Activated naive CD8-positive, alpha-beta T cell treated with anti-CD3 and anti-CD28 coated beads, Interleukin-2, amount 50 U/mL, for 24 hours (primary cell): Measurements from ENCODE around the gene ITIH4.

ENCODE experiments used
- ATAC-seq: fragments of 150-1000 bp; cut with Tn5 transposase; one replicate; pipeline ENCODE4 v1.10.0; 2021
- DNase-seq: peaks from one replicate; pipeline ENCODE4 v3.0.0; 2021
- H3K27ac Mint-ChIP-seq: one replicate; pipeline ENCODE4 v1.8.0; 2021; ENCODE audit warnings: mild to moderate bottlenecking, mixed read lengths
- H3K27me3 Mint-ChIP-seq: one replicate; pipeline ENCODE4 v1.8.0; 2021; ENCODE audit warnings: mixed read lengths
- H3K36me3 Mint-ChIP-seq: one replicate; pipeline ENCODE4 v1.8.0; 2021; ENCODE audit warnings: low read depth, mixed read lengths
- H3K4me1 Mint-ChIP-seq: one replicate; pipeline ENCODE4 v1.8.0; 2021; ENCODE audit warnings: mixed read lengths
- H3K4me3 Mint-ChIP-seq: one replicate; pipeline ENCODE4 v1.8.0; 2021; ENCODE audit warnings: mild to moderate bottlenecking, moderate library complexity, mixed read lengths
- H3K9me3 Mint-ChIP-seq: one replicate; pipeline ENCODE4 v1.8.0; 2021; ENCODE audit warnings: mixed read lengths

Gene ITIH4

GRCh38 chr3:52843881-52844280 lies 13.4 kb upstream of the ITIH4 start:
- H3K36me3 Mint-ChIP-seq, result peaks cover 7% of the 10 kb centered on the region
- no peak overlapping the region for H3K4me3 Mint-ChIP-seq
- DNase-seq, result no peak
- H3K27ac Mint-ChIP-seq, result no peak overlapping the region
- no peaks in the 10 kb centered on the region for H3K27me3 Mint-ChIP-seq
- no peaks in the 10 kb centered on the region for H3K9me3 Mint-ChIP-seq
- peaks cover 5% of the 10 kb centered on the region for H3K4me1 Mint-ChIP-seq
- ATAC-seq, result no peak

DNA sequence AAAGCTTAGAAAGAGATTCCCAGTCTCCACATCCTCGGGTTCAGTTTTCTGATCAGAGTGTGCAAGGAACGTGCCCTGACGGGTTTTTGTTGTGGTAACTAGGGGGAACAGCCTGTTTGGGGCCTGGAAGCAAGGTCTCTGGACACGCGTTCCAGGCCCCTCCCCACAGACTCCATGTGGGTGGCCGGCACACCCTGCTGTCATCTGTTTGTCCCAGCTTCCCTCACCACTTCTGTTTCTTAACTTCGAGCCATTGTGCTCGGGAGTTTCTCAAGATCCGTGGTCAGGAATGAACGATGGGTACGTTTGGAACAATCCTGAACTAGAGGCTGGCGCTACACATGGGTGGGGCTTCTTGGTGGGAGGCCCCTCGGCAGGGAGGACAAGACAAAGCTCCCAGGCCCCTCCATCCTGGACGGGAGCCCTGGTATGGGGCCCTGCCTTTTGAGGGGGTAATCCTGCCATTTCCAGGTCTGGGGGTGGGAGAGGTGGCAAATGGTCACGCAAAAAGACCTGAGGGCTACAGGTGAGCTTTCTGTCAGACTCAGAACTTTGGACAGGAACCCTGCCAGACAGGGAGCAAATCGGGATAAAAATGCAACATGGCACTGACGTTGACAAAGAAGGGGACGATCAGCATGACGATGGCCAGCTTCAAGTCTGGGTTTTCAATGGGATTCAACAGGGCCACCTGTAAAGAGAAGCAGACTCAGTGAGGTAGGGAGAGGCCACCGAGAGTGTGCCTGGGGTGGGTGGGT lies 12.8 kb upstream of the ITIH4 start:
- no peaks in the 10 kb centered on the region for H3K9me3 Mint-ChIP-seq
- peaks cover 7% of the 10 kb centered on the region for H3K36me3 Mint-ChIP-seq
- no peak for ATAC-seq
- H3K4me3 Mint-ChIP-seq, result no peak overlapping the region
- peaks cover 10% of the 10 kb centered on the region for H3K4me1 Mint-ChIP-seq
- no peak for DNase-seq
- H3K27me3 Mint-ChIP-seq, result no peaks in the 10 kb centered on the region
- H3K27ac Mint-ChIP-seq, result no peak overlapping the region

DNA sequence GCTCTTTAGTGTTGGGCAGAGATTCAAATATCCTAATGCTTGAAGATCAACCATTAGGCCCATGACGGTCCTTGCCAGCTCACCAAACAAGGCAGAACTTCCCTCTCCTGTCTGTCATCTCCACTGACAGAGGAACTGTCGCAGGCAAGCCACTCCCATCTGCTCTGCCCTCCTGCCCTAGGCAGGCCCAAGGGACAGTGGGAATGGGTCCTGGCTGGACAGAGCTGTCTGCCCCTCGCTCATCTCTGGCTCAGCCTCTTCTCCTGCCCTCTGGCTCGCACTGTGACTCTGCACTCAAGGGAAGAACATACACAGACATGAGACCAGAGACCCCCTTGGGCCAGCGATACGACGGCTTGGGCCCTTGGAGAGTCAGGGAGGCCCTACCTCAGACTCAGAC lies 12.0 kb upstream of the ITIH4 start:
- Mint-ChIP-seq H3K4me3 (no peak overlapping the region), H3K27me3 (no peaks in the 10 kb centered on the region), H3K36me3 (peaks cover 7% of the 10 kb centered on the region), H3K4me1 (peaks cover 13% of the 10 kb centered on the region), H3K9me3 (no peaks in the 10 kb centered on the region), H3K27ac (no peak overlapping the region)
- no peak for ATAC-seq
- no peak for DNase-seq

- H3K9me3 Mint-ChIP-seq, result no peaks in the 10 kb centered on the region
- no peak overlapping the region for H3K27ac Mint-ChIP-seq
- DNase-seq (no peak), ATAC-seq (no peak)
- H3K4me1 Mint-ChIP-seq, result peaks cover 13% of the 10 kb centered on the region
- no peak overlapping the region for H3K4me3 Mint-ChIP-seq
- H3K27me3 Mint-ChIP-seq, result no peaks in the 10 kb centered on the region
- peaks cover 7% of the 10 kb centered on the region for H3K36me3 Mint-ChIP-seq
These were observed 11.5 kb upstream of the ITIH4 start for GRCh38 chr3:52841981-52842340.

GRCh38 chr3:52841211-52841980 lies 10.9 kb upstream of the ITIH4 start:
- Mint-ChIP-seq H3K9me3 (no peaks in the 10 kb centered on the region), H3K27ac (no peak overlapping the region), H3K4me3 (no peak overlapping the region), H3K4me1 (peaks cover 13% of the 10 kb centered on the region), H3K27me3 (no peaks in the 10 kb centered on the region), H3K36me3 (peaks cover 7% of the 10 kb centered on the region)
- ATAC-seq (no peak), DNase-seq (no peak)

GRCh38 chr3:52839892-52840545 lies 9.5 kb upstream of the ITIH4 start:
- Mint-ChIP-seq H3K27me3 (no peaks in the 10 kb centered on the region), H3K4me3 (no peak overlapping the region), H3K9me3 (no peaks in the 10 kb centered on the region), H3K27ac (no peak overlapping the region), H3K36me3 (peaks cover 7% of the 10 kb centered on the region), H3K4me1 (peaks cover 13% of the 10 kb centered on the region)
- ATAC-seq, result no peak
- DNase-seq, result no peak

GRCh38 chr3:52839268-52839575 lies 8.8 kb upstream of the ITIH4 start:
- no peak for DNase-seq
- Mint-ChIP-seq H3K4me3 (no peak overlapping the region), H3K4me1 (peaks cover 13% of the 10 kb centered on the region), H3K9me3 (no peaks in the 10 kb centered on the region), H3K27ac (no peak overlapping the region), H3K36me3 (peaks cover 6% of the 10 kb centered on the region), H3K27me3 (no peaks in the 10 kb centered on the region)
- ATAC-seq, result no peak

DNA sequence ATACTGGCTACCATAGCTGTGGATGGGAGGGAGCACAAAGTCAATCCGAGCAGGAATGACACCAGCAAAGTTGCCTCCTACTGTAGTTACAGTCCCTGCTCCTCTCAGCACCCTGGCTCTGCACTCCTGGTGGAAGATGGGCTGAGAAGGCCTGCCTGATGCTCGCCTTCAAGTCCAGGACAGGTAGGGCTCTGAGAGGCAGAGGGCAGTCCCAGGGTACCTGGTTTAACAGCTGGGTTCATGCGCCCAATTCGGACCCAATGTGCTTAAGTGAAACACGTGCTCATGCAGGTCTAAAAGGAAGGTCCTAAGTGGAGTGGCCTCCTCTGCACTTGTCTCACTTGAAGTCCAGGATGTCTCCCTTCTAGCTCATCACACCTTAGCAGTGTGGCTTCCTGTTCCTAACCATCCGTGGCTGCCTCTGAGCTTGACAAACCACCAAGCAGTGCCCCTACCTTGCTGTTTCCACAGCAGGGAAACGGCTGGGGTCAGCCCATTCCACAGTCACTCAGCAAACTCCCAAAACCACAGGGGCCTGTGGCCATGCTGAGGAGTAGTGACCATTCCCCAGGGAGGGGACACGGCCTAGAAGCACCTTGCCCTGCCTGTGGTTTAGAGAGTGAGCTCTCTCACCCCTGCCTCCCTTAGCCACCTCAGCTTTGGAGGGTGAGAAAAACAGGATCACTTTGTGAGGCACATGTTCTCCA lies 8.2 kb upstream of the ITIH4 start:
- Mint-ChIP-seq H3K4me1 (peaks cover 13% of the 10 kb centered on the region), H3K4me3 (no peak overlapping the region), H3K36me3 (peaks cover 6% of the 10 kb centered on the region), H3K27ac (no peak overlapping the region), H3K9me3 (no peaks in the 10 kb centered on the region), H3K27me3 (no peaks in the 10 kb centered on the region)
- ATAC-seq, result no peak
- DNase-seq, result no peak

DNA sequence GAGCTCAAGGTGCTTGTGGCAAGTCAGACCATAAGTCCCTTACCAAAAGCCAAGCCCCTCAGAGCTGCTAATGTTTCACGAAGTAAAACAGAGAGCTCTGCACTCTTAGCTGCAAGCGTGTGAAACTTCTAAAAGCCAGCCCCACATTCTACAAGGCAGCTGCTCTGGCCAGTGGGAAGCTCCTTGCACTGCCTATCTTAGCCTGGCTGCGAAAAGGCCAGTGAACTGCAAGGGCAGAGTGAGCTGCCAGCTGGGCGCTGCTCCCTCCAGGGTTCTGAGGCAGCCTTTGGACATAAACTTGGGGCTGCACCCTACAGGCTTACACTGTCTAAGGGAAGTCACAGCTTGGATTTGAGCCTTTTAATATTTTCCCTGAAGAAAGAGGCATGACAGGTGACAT lies 6.5 kb upstream of the ITIH4 start:
- no peaks in the 10 kb centered on the region for H3K9me3 Mint-ChIP-seq
- no peak overlapping the region for H3K27ac Mint-ChIP-seq
- H3K4me3 Mint-ChIP-seq, result no peak overlapping the region
- H3K36me3 Mint-ChIP-seq, result peaks cover 6% of the 10 kb centered on the region
- H3K27me3 Mint-ChIP-seq, result no peaks in the 10 kb centered on the region
- ATAC-seq (no peak), DNase-seq (no peak)
- peaks cover 13% of the 10 kb centered on the region for H3K4me1 Mint-ChIP-seq

DNA sequence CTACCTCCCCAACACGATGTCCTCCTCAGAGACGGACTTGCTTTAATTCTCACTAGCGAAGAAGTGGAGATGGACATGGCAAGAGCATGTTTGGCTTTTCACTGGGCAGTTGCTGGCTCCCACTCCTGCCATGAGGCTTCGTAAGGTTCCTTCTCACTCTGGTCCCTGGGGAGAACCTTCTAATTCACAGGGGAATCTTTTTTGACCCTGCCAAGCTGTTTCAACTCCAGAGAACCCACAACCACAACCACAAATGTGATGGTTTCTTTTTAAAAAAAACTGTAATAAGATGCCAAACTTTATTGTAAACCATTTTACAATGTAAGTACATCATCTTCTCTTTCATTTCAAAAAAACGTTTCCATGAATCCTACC lies 6.0 kb upstream of the ITIH4 start:
- no peak for DNase-seq
- Mint-ChIP-seq H3K4me1 (peaks cover 13% of the 10 kb centered on the region), H3K9me3 (no peaks in the 10 kb centered on the region), H3K36me3 (peaks cover 2% of the 10 kb centered on the region), H3K27me3 (no peaks in the 10 kb centered on the region), H3K27ac (no peak overlapping the region), H3K4me3 (no peak overlapping the region)
- no peak for ATAC-seq

DNA sequence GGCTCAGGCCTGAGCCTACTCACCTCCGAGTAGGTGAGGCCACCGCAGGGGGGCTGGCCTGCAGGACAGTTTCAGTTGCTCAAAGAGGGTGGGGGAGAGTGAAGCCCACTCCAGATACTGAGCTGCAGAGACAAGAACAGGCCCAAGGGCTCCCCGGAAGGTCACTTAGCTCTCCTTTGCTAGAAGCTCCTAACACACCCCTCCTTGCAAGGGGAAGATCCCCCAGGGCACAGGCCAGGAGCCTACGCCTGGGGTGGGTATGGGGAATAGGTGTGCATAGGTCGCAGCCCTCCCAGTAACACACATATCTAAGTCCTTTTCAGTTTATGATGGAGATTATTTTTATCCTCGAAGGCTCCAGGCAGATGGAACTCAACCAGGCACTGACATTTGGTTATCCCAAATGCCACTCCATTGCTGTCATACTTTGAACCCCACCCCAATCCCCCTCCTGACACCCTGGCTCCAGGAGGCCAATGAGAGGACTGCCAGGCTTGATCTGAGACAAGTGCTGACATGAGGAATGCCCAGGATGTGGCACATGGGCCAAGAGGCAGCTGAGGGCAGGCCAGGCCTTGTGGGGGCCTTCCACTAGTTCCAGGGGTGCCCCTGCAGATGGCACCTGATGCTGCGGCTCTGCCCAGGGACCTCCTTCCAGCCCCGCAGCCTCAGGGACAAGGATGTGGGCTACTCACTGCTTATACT lies 5.4 kb upstream of the ITIH4 start:
- no peaks in the 10 kb centered on the region for H3K27me3 Mint-ChIP-seq
- DNase-seq (no peak), ATAC-seq (no peak)
- H3K27ac Mint-ChIP-seq, result no peak overlapping the region
- no peak overlapping the region for H3K4me3 Mint-ChIP-seq
- H3K9me3 Mint-ChIP-seq, result no peaks in the 10 kb centered on the region
- H3K36me3 Mint-ChIP-seq, result peaks cover 2% of the 10 kb centered on the region
- H3K4me1 Mint-ChIP-seq, result peaks cover 13% of the 10 kb centered on the region

DNA sequence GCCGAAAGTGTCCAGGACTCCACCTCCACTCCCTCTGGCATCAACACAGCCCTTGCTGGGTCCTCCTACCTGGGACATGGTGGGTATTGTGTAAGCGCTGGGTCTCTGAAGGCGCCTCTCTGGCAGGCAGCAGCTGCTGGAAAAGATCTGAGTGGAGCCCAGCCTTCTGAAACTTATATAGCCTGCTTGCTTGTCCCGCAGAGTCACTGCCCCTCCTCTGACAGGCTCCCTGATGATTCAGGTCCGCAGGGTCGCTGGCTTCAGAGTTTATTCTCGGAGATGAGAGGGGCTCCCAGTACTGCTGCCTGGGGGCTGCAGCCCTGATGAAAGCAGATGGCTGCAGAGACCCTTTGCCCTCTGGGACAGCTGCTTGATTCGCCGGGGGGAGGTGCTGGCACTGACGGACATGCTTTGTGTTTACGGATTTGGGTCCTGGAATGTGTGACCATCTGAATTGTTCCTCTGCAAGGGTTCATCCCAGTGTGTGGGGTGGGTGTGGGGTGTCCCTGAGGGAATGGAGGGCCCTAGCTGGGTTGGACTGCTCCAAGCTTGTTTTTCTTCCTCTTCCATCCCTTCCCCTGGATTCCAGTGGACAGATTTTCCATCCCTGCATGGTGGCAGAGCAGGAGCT lies 4.5 kb upstream of the ITIH4 start, which contains the start of gene MUSTN1:
Gene MUSTN1 (minus strand): TSS at position 149 of the 631 bp plus-strand sequence. CDS start 71 bp downstream, at position 78.
- DNase-seq (no peak), ATAC-seq (no peak)
- Mint-ChIP-seq H3K27me3 (no peaks in the 10 kb centered on the region), H3K9me3 (no peaks in the 10 kb centered on the region), H3K4me1 (peaks cover 13% of the 10 kb centered on the region), H3K36me3 (no peaks in the 10 kb centered on the region), H3K4me3 (no peak within 1 kb of the TSS), H3K27ac (no peak within 1 kb of the TSS)

DNA sequence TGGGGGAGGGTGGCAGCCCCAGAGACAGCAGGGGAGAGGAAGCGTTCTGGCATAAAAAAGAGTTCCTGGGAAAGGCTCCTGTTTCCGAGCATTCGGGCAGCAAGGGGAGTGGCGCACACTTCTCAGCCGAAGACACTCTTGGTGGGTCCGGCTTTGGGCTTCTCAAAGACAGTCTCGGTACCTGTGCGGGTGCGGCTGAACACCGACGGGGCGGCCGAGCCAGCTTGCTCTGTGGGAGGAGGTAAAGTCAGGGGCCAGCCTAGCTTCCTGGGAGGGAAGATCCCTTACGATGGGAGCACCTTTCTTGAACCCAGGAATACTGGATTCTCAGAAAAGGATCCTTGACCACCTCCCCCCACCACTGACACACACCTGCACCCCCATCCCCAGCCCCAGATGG lies 2.7 kb upstream of the ITIH4 start:
- Mint-ChIP-seq H3K27ac (no peak overlapping the region), H3K4me3 (no peak overlapping the region), H3K27me3 (no peaks in the 10 kb centered on the region), H3K36me3 (no peaks in the 10 kb centered on the region), H3K9me3 (no peaks in the 10 kb centered on the region), H3K4me1 (peaks cover 2% of the 10 kb centered on the region)
- ATAC-seq (no peak), DNase-seq (no peak)
